RPMI7951 (cell line): ENCODE results near the gene RAB1A. TPM values are rescaled to one million over a fixed set of nuclear protein-coding genes. Genes with fewer than 3 reads are reported as not detected.
A peak's percentile ranks its signal among the peaks of the same experiment; 100 is the strongest.

ENCODE experiments used
- DNase-seq: peaks from one replicate; pipeline ENCODE4 v3.0.0-alpha.2; 2012; ENCODE audit warnings: low read depth
- total RNA-seq: library from RNA; depleted of rRNA; stranded (reverse); fragments of >200 nt; shearing (Covaris generic); gene quantifications from 2 replicates; pipeline ENCODE4 v1.2.3, GENCODE V29; 2014

The RAB1A gene
- total RNA-seq, 1 experiment from 2014 or later = 168 TPM

GRCh38 chr2:65093211-65093610 is 36.7 kb downstream of the RAB1A start:
- DNase-seq = no peak

- no peak for DNase-seq
Observed at GRCh38 chr2:65092791-65093190, 37.1 kb downstream of the RAB1A start.

GRCh38 chr2:65085148-65085547 is 44.8 kb downstream of the RAB1A start:
- DNase-seq = no peak

GRCh38 chr2:65081232-65081685 is 48.6 kb downstream of the RAB1A start:
- DNase-seq = no peak

- DNase-seq = no peak
Observed at GRCh38 chr2:65079017-65079416, 50.9 kb downstream of the RAB1A start.

GRCh38 chr2:65077898-65078297 is 52.0 kb downstream of the RAB1A start:
- no peak for DNase-seq

GRCh38 chr2:65076345-65076710 is 53.6 kb downstream of the RAB1A start:
- DNase-seq = peak; percentile 30

- no peak for DNase-seq
Observed at GRCh38 chr2:65075605-65076344, 54.1 kb downstream of the RAB1A start.

- DNase-seq = no peak
Observed at GRCh38 chr2:65075176-65075575, 54.7 kb downstream of the RAB1A start.

GRCh38 chr2:65073879-65074565 is 55.9 kb downstream of the RAB1A start:
- no peak for DNase-seq

- DNase-seq = no peak
Observed at GRCh38 chr2:65072181-65072970, 57.5 kb downstream of the RAB1A start.

GRCh38 chr2:65071499-65072180 is 58.3 kb downstream of the RAB1A start:
- peak; percentile 34 for DNase-seq

GRCh38 chr2:65070856-65071255 is 59.0 kb downstream of the RAB1A start:
- DNase-seq = no peak

- peak; percentile 50 for DNase-seq
Observed at GRCh38 chr2:65070172-65070830, 59.6 kb downstream of the RAB1A start.

GRCh38 chr2:65069439-65069824 is 60.5 kb downstream of the RAB1A start:
- DNase-seq = no peak

- DNase-seq = no peak
Observed at GRCh38 chr2:65067806-65068553, 61.9 kb downstream of the RAB1A start.

GRCh38 chr2:65064728-65065552 is 65.0 kb downstream of the RAB1A start:
- peak; percentile 78 for DNase-seq

- DNase-seq = no peak
Observed at GRCh38 chr2:65062843-65063825, 66.8 kb downstream of the RAB1A start.
